Ovary (tissue), 9 donors: ENCODE results near the gene KMT2D. TPM values are rescaled to one million over a fixed set of nuclear protein-coding genes. Genes with fewer than 3 reads are reported as not detected.

ENCODE experiments used
- DNase-seq, 5 donors: peaks; one replicate each; pipeline ENCODE4 v3.0.0-alpha.2; 2019 to 2020
- H3K27ac ChIP-seq, 2 donors: fragments of 200-600 bp; one replicate each; pipeline versions ENCODE4 v1.5.1 to v1.8.0; 2019 to 2022
- H3K27me3 ChIP-seq: fragments of 200-600 bp; one replicate; pipeline ENCODE4 v1.8.0; 2022
- H3K36me3 ChIP-seq: fragments of 200-600 bp; sonication (generic); one replicate; pipeline ENCODE4 v1.5.1; 2019
- H3K4me1 ChIP-seq: one replicate; pipeline ENCODE4 v1.8.1; 2013; ENCODE audit warnings: mild to moderate bottlenecking, moderate library complexity; ENCODE audit not compliant: insufficient read depth
- H3K4me3 ChIP-seq: fragments of 200-600 bp; sonication (generic); one replicate; pipeline ENCODE4 v1.5.1; 2017
- H3K9me3 ChIP-seq, 2 donors: fragments of 200-600 bp in 1 of 2; sonication (generic) in 1 of 2; one replicate each; pipeline versions ENCODE4 v1.5.1 to v1.8.1; 2013 to 2019; ENCODE audit warnings: mild to moderate bottlenecking in 1 of 2, moderate library complexity in 1 of 2
- CTCF ChIP-seq, 3 donors: fragments of 450-650 bp in 2 of 3; fragments of 200-600 bp in 1 of 3; IDR thresholded peaks; one replicate each; pipeline versions ENCODE4 v1.5.1 to v1.8.0; 2016 to 2022; ENCODE audit warnings: antibody characterized with exemption in 3 of 3, mild to moderate bottlenecking in 1 of 3
- EP300 ChIP-seq: sonication (generic); formaldehyde crosslinking; IDR thresholded peaks from one replicate; pipeline ENCODE4 v1.6.1; 2017; ENCODE audit warnings: antibody characterized with exemption
- POLR2A ChIP-seq: fragments of 450-650 bp; IDR thresholded peaks from one replicate; pipeline ENCODE4 v1.6.1; 2017; ENCODE audit warnings: antibody characterized with exemption, mild to moderate bottlenecking, moderate library complexity
- WGBS, 3 donors: extraction: QIAGEN DNeasy Blood & Tissue Kit in 1 of 3; methylation state at CpG; one replicate each; pipeline versions ENCODE4 v1.1.5 to v1.1.7; 2013 to 2017; 5-methylcytosine and 5-hydroxymethylcytosine counted together
- intact Hi-C, 4 donors: fragments of 100-400 bp; cut with DNase I; formaldehyde crosslinking; loops; one replicate each; pipeline versions ENCODE4 v1.11.0 to v1.15.1; 2022 to 2023
- polyA plus RNA-seq, 2 donors: library from polyadenylated mRNA; stranded (reverse); fragments of 200-250 nt in 1 of 2; fragments of 350-450 nt in 1 of 2; fragmentation: Illumina TruSeq in 1 of 2; extraction: RNeasy Lipid Tissue Mini Kit (QIAGEN cat#74804) in 1 of 2; gene quantifications; one replicate each; pipeline ENCODE4 v1.2.3, GENCODE V29; 2013 to 2014
- total RNA-seq, 7 donors: library from RNA; depleted of rRNA in 2 of 7; stranded (reverse); fragments of >200 nt in 2 of 7; fragmentation: NEBNext Ultra II Directional in 3 of 7; extraction: Animal tissue kit (Norgen Biotek cat#: 25700) in 3 of 7; gene quantifications; one replicate each; pipeline versions ENCODE4 v1.1.0 to v1.2.4, GENCODE V29; 2016 to 2023
- donor health status: DM: no; HTN: no; CAD: no; lungs with moderate emphysema.
- donor health status: DM: no; HTN: no; CAD: no.
- donor health status: Bipolar disorder and iron deficiency.
- donor health status: DM: yes; HTN: yes; CAD: no.
- donor health status: DM: no; HTN: no; CAD: no.
- donor health status: DM: yes; HTN: yes; CAD: no.

Gene KMT2D
- total and polyA plus RNA-seq, 9 donors: 28.3 to 97.0 (median 77.8) TPM

GRCh38 chr12:49093792-49094159, 33.2 kb upstream of the KMT2D start:
- no peak overlapping the region for H3K4me3 ChIP-seq
- TF ChIP-seq POLR2A (no peak), CTCF (IDR thresholded peaks at IDR 0.05) (no peak), EP300 (no peak)
- no peaks in the 10 kb centered on the region for H3K36me3 ChIP-seq
- intact Hi-C loops: loop anchor here in 2 of 4 donors (5.0 to 10.0 kb wide), 2 partner anchors 139 to 141 kb away; no protein-coding TSS in a partner anchor
- DNase-seq: no peak
- peaks cover 3% of the 10 kb centered on the region for H3K27me3 ChIP-seq
- peaks cover 10% of the 10 kb centered on the region for H3K4me1 ChIP-seq
- no peaks in the 10 kb centered on the region for H3K9me3 ChIP-seq
- WGBS, 3 donors: 3 to 9% (median 8%) methylated on average over 9 of the region's 9 CpGs
- H3K27ac ChIP-seq: no peak overlapping the region

DNA sequence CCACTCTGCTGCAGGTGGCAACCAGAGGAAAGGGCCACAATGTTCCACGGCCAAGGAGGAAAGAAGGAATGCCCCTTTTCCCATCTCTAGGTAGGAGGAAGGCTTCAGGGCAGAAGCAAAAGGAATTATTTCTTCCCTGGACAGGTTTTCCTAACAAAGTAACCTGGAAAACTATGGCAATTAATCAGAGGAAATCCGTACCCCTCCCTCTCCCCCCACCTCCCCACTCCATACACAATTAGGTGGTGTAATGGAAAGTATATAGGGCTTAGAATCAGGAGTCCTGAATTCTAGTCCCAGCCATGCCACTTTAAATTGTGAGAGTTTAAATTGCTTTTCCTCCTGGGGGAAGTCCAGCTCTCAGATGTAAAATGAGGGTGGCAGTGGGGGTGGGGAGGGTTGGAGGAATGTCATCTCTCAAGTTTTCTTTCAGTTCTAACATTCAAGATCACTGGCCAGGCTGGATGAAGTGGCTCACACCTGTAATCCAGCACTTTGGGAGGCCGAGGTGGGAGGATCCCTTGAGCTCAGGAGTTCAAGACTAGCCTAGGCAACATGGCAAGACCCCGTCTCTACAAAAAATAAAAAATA, 32.3 kb upstream of the KMT2D start:
- Histone ChIP-seq H3K27me3 (peaks cover 3% of the 10 kb centered on the region), H3K4me1 (peaks cover 13% of the 10 kb centered on the region), H3K36me3 (no peaks in the 10 kb centered on the region), H3K4me3 (no peak overlapping the region), H3K9me3 (no peaks in the 10 kb centered on the region), H3K27ac (no peak overlapping the region)
- 48 to 69% (median 55%) methylated on average over 4 of the region's 4 CpGs for WGBS, 3 donors
- DNase-seq: no peak
- TF ChIP-seq POLR2A: no peak
- no peak for TF ChIP-seq EP300
- TF ChIP-seq CTCF (IDR thresholded peaks at IDR 0.05): no peak
- intact Hi-C loops: loop anchor here in 2 of 4 donors (5.0 to 10.0 kb wide), 2 partner anchors 139 to 142 kb away; no protein-coding TSS in a partner anchor

DNA sequence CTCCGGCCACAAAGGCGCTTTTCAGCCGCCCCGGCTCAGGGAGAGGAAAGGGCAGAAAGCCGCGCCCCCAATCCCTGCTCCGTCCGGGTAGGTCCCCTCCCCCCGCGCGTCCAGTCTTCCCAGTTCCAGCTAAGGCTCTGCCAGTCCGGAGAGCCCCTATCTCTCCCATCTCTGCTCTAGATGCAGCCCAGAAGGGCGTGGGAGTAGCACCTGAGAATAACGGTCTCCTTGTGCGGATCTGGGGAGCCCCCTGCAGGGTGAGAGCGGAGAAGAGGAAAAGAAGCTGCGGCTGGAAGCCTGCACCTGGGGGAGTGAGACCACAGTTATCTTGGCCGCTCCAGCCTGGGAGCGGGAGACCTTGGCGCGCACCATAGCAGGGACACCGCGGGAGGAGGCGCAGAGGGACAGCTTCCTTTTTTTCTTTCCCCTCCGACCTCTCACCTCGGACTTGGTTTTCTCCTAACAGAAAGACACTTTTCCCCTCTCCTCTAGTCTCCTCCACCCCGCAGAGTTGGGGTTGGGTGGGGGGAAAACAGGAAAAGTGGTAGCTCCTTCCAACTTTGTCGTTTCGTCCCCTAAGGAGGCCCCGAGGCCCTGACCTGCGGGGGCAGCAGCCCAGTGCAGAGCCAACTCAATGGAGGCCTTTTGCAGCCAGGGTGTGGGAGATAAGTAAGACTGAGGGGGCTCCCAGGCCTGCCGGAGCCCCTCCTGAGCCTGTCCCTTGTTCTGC, 31.7 kb upstream of the KMT2D start:
- peaks cover 3% of the 10 kb centered on the region for H3K27me3 ChIP-seq
- H3K4me1 ChIP-seq: peaks cover 13% of the 10 kb centered on the region
- intact Hi-C loops: loop anchor here in 2 of 4 donors (5.0 to 10.0 kb wide), 2 partner anchors 140 to 143 kb away; no protein-coding TSS in a partner anchor
- no peaks in the 10 kb centered on the region for H3K9me3 ChIP-seq
- peak in 2 of 5 donors; percentile 51 to 62 for DNase-seq
- H3K4me3 ChIP-seq: peak overlapping the region; percentile 1
- H3K36me3 ChIP-seq: no peaks in the 10 kb centered on the region
- no peak overlapping the region for H3K27ac ChIP-seq
- 2 to 5% (median 4%) methylated on average over 32 of the region's 32 CpGs for WGBS, 3 donors
- no peak for TF ChIP-seq POLR2A
- no peak for TF ChIP-seq EP300
- no peak for TF ChIP-seq CTCF (IDR thresholded peaks at IDR 0.05)

DNA sequence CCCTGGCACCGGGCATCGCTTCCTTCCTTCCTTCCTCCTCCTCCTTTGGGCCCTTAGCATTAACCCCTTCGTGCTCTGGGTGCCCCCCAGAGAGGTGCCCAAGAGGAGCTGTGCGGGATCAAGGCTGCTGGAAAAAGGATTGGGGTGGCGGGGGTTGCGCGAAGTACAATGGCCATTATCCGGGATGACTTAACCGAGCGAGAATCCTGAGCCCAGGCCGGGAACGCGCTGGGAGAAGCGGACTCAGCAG, 31.2 kb upstream of the KMT2D start:
- intact Hi-C loops: loop anchor here in 2 of 4 donors (5.0 to 10.0 kb wide), 2 partner anchors 141 to 143 kb away; no protein-coding TSS in a partner anchor
- Histone ChIP-seq H3K36me3 (no peaks in the 10 kb centered on the region), H3K9me3 (no peaks in the 10 kb centered on the region), H3K27me3 (peaks cover 3% of the 10 kb centered on the region), H3K27ac (no peak overlapping the region), H3K4me3 (peak overlapping the region; percentile 1), H3K4me1 (peaks cover 13% of the 10 kb centered on the region)
- no peak for DNase-seq
- WGBS, 3 donors: 5 to 8% (median 5%) methylated on average over 14 of the region's 14 CpGs
- TF ChIP-seq EP300 (no peak), POLR2A (no peak), CTCF (IDR thresholded peaks at IDR 0.05) (no peak)
